ENCODE data around the gene CCNO.

The CCNO gene

DNA sequence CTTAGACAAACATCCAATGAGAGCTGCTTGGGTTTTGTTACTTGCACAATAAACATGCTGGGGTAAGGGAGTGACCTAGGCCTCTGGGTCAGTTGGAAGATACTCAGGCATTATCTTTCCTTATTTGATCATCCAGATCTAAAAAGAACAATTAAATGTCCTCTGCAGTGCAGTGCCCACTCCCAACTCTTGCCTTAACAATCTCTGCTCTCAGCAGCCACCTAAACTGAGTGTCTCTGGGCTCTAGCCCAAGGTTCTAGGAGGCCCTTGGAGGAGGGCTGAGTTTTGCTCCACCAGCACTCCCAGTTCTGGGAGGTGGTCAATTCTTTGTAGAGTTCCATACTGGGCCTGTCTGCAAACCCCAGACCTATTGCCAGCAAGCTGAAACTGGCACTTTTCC, 8.1 kb downstream of the CCNO start:
- DNase-seq (ENCODE audit: extremely low spot score, insufficient read length, low read depth): no peak
- no peak for FAIRE-seq

DNA sequence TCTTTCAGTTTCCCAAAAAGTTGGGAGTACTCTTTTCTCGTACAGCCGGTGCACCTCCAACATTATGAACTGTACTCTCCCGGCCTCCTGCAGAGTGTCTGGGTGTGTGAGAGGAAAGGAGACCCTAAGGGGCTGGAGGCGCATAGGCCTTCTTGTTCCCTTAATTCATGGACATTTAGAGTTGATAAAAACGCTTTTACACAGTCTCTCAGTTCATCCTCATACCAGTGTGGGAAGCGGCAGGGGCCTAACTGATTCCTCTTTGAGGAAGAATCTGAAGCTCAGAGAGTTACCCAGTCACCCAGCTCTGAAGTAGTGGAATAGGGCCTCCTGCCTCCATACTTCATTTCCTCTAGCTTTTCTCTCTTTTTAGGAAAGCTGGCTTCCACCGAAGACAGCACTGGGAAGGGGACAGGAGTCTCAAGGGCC, 9.6 kb downstream of the CCNO start:
- FAIRE-seq: no peak
- DNase-seq (ENCODE audit: extremely low spot score, insufficient read length, low read depth): no peak

DNA sequence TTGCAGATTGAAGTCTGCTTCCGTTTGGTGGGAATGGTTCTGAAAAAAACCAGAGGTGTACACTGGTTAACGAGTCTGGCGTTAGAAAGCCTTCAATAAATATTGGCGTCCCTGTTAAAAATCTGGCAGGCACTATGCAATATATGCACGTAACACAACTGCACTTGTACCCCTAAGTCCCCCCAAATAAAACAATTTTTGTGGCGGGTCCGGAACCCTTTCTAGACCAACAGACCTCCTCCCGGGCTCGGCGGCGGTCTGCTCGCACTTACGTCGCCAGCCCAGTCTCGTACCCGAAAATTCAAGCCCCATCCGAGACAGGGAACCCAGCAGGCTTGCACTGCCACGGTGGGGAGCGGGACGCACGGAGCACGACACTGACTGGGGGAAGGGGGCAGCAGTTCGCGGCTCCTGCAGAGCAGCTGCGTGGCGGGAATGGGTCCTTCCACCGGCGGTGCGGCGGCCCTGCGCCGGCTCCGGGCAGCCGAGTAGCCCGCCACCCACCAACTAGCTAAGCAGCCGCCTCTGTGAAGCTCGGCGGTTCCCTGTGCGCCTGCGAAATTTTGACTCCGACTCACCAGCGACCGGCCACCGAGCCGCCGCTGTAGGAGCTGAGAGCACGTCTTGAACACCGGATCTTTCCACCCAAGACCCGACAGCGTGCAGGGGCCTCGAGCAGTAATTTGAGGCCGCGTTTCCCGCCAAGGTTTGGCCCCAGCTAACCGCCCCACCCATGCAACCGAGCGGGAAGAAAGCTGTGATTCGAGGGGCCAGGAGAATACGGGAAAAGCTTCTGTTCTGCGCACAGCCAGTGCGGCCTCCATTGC, 10.2 kb downstream of the CCNO start:
- FAIRE-seq: no peak
- no peak for DNase-seq (ENCODE audit: extremely low spot score, insufficient read length, low read depth)

DNA sequence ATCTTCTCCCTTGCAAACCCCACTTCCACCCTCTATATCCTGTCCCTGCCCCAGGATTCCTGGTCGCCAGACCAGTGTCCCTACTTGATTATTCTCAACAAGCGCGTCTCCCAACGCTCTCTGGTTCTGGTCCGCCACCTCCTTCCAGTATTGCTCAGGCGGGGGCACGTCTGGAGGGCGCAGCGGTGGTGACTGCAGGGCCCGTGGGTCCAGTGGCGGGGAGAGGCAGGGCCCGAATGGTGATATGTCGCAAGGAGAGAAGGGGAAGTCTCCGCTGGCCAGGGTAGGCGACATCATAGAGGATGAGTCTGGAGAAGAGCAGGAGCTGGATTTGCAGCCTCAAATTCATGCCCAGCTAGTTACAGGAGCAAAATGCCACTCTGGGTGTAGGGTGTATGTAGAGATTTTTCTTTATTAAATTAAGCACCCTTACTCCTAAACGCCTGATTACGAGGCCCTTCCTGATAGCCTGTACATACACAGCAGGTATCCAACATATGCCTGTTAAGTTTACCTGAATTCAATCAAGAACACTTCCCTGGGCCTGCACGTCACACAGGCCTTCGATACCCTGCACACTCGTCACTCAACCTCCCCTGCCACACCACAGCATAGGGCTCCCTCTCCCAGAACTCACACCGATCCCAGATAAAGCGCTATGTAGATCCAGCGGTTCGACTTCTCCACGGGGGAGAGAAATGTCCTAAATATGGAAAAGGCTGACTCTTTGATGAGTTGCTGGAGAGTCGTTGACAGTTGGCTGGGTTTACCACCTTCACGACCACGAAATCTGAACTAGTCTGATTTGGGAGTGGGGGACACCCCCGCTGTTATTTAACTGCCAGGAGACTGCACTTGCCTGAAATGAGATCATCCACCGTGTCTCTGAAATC, 11.1 kb downstream of the CCNO start:
- FAIRE-seq (no peak), DNase-seq (ENCODE audit: extremely low spot score, insufficient read length, low read depth) (no peak)

DNA sequence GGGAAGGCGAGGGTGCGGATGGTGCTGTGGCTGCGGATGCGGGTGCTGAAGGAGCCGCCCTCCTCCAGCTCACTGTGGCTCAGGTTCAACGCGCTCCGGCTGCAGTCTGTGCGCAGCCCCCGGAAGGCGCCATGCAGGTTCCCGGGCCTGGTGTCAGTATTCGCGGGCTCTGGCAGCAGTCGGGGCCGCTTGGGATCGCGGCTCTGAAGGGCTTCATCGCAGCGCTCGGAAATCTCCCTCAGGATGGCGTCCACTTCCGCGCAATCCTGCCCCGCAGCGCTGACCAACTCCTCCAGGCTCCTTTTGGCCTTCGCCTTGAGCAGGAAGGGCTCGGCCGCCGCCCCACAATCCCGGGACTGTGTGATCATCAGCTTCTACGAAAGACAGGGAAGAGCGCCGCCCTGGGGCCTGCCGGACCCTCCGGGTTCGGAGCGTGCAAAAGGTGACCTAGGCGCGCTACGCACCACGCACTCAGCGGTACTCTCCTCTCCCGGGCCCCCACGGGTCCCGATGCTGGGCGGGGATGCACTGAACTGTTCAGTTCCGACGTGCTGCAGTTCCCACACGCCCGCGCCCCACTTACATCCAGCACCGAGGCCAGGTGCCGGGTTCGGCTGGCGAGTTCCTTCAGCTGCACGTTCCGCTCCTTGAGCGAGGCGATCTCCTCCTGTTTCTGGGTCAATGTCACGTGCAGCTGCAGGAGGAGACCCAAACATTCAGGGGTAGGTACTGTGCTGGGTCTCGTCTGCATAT, 12.8 kb downstream of the CCNO start:
- no peak for DNase-seq (ENCODE audit: extremely low spot score, insufficient read length, low read depth)

DNA sequence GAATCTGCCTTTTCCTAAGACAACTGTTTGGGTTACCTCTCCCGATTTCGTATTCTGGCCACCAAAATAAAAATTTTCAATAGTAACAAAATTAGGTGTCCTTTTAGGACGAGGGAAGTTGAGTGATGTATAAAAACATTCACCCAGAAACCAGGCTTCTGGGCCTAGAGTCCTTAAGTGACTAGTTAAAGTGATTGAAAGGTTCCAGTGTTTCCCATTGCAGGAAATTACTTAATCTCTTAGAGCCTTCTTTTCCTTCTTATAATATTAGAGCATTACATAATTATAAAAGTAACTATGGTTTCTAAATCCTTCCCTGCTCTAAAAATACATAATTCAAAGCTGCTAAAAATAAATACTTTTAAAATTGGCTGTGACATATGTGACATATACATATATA, 13.6 kb downstream of the CCNO start:
- DNase-seq (ENCODE audit: extremely low spot score, insufficient read length, low read depth) (no peak), FAIRE-seq (no peak)

More for the DNA sequence above, 12.8 kb downstream of the CCNO start:
- FAIRE-seq: no peak

DNA sequence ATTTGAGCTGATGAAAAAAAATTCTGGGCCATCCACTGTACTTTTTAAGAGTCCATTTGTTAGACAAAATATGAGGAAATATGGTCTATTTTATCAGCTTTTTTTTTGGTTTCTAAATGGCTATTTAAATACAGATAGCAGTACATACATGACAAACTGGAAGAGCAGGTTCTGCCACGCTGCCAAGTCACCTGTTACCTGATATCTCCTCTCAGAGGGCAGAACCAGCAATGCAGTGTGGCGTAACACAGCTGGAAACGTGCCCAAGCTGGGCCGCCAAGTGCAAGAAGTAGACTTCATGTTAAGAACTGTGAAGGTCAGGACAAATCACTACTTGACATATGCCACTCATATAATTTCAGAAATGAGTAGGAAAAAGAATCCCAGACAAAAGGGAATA, 14.4 kb downstream of the CCNO start:
- FAIRE-seq (no peak), DNase-seq (ENCODE audit: extremely low spot score, insufficient read length, low read depth) (no peak)

DNA sequence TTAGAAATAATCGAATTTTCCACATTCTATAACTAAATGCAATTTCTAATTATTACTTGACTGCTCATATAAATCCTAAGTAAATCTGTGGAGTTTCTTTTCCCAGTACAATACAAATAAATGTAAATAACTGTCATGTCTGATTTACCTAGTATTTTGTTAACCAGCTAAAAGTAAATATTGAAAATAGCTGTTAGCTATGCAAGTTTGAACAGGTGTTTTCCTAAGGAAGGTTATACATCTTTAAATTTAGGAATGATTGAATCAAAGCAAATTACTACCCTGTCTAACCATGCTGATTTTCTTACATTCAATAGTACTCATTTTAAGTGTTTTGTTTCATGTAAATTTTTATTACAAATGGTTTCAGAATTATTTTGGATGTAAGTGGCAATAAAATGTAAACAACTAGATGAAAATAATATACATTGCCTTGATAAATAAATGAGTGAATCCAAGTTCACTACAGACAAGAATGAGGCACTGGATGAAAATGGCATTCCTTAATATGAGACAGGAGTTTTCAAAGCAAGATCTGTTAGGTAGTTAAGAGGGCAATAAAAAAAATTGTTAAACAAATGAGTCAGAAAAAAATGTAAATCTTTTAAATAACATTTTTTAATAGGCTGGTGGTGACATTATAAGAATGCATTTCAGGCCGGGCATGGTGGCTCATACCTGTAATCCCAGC, 22.1 kb downstream of the CCNO start:
- DNase-seq (ENCODE audit: extremely low spot score, insufficient read length, low read depth) (no peak), FAIRE-seq (no peak)

DNA sequence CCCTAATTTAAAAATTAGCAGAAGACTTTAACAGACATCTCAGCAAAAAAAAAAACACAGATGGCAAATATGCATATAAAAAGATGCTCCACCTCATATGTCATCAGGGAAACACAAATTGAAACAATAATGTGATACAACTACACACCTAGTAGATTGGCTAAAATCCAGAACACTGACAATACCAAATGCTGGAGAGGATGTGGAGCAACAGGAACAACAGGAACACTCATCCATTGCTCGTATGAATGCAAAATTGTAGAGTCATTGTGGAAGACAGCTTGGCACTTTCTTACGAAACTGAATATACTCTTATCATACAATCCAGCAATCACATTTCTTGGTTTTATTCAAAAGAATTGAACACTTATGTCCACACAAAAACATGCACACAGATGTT, 28.4 kb downstream of the CCNO start:
- no peak for DNase-seq (ENCODE audit: extremely low spot score, insufficient read length, low read depth)
- no peak for FAIRE-seq

DNA sequence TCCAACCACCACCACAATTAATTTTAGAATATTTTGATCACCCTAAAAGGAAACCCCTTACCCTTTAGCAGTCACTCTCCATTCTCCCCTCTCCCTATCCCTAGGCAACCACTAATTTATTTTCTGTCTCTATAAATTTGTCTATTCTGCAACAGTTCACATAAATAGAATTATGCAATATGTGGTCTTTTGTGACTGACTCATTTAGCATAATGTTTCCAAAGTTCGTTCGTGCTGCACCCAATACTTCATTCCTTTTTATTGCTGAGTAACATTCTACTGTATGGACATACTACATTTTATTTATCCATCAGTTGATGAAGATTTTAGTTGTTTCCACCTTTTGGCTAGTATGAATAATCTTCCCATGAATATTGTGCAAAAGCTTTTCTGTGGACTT, 42.2 kb downstream of the CCNO start:
- DNase-seq (ENCODE audit: extremely low spot score, insufficient read length, low read depth): no peak
- no peak for FAIRE-seq

DNA sequence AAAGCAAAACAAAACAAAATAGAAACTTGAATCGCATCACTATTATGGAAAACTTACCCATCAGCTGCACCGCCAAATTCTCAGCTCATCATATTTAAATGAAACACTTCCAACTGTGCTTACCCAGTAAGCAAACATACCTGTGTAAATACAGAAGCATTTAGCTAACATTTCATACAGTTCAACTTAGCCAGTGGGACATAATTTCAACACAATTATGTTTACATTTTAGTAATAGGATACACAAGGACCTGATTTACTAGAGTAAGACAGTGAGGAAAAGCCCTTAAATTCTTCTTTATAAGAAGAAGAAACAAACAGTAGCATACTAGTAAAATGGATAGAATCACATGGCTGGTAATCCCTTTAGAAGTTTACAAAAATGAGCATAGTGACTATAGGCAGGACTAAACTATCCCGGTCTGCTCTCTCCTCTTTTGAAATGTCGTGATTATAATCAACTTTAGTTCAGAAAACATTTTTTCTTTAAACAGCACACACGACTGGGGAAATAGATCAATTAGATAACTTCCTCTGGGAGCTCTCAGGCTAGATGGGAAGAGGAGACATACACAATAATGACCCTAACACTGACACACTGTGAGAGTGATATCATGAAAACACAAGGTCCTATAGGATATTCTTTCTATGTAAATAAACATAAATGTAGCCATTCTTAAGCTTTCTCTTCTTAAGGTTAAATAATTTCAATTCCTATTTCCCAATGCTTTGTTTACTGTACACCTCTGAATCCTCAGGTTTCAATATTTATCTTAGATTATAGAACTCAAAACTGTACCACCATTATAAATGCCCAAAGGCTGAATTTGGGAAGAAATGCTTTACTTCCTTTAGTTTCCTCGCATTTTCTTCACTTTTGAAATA, 44.5 kb downstream of the CCNO start:
- no peak for FAIRE-seq
- no peak for DNase-seq (ENCODE audit: extremely low spot score, insufficient read length, low read depth)

DNA sequence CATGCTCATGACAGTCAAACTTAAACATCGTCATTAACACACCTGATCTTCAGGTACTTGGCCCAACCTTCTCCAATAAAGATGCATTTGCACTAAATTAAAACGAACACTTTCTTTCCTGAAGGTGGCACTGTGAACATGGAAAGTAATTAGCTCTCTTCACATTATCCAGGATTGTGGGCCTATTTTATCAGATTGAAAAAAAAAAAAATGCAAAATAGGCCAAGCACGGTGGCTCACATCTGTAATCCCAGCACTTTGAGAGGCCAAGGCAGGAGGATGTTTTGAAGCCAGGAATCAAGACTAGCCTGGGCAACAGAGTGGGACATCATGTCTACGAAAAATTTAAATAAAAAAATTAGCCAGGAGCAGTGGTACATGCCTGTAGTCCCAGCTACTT, 46.0 kb downstream of the CCNO start:
- DNase-seq (ENCODE audit: extremely low spot score, insufficient read length, low read depth) (no peak), FAIRE-seq (no peak)
